Endothelial cell of umbilical vein (primary cell): ENCODE measurements around the gene FOXD2. TPM values are rescaled to one million over a fixed set of nuclear protein-coding genes. Genes with fewer than 3 reads are reported as not detected.

Experiments used
- BruUV-seq: library from RNA; stranded (reverse); fragments of 400-500 nt; replicated peaks from 2 replicates; lab custom pipeline; 2021; lab: Mats Ljungman, UMichigan
- CTCF ChIA-PET: fragments of 300-600, 350-600 bp; sonication (Branson Sonifier 250); formaldehyde crosslinking; loops from one replicate; lab custom pipeline; 2021; ENCODE audit warnings: antibody characterized with exemption, inconsistent platforms; lab: Charles Lee
- POLR2A ChIA-PET: fragments of 300-600, 350-600 bp; sonication (Branson Sonifier 250); formaldehyde crosslinking; loops from one replicate; lab custom pipeline; 2021; ENCODE audit warnings: antibody characterized with exemption, inconsistent platforms; lab: Charles Lee
- DNase-seq: peaks from one replicate; pipeline ENCODE4 v3.0.0-alpha.2; 2011; ENCODE audit warnings: low read depth, low spot score
- FAIRE-seq: peaks from 2 replicates; lab custom pipeline; 2011; peaks lifted over from hg19 to GRCh38; lab: Jason Lieb, UNC
- H2AFZ ChIP-seq: 2 replicates; pipeline ENCODE4 v1.6.0; 2012; ENCODE audit warnings: low read depth, low read length, control low read depth, inconsistent platforms
- H3K27ac ChIP-seq: 2 replicates; pipeline ENCODE4 v1.5.1; 2011; ENCODE audit warnings: low read depth, mild to moderate bottlenecking, control low read depth, low read length, moderate library complexity; ENCODE audit not compliant: insufficient read depth
- H3K27me3 ChIP-seq, 2 experiments: 2 replicates each; pipeline versions ENCODE4 v1.6.0 to v1.6.1; 2011; ENCODE audit warnings: low read length in 2 of 2, mixed read lengths in 1 of 2; ENCODE audit not compliant: control insufficient read depth in 2 of 2, insufficient read depth in 2 of 2
- H3K36me3 ChIP-seq, 2 experiments: 2 replicates in 1 of 2; 3 replicates in 1 of 2; pipeline ENCODE4 v1.5.1; 2011; ENCODE audit warnings: low read length in 2 of 2, mild to moderate bottlenecking in 1 of 2, moderate library complexity in 1 of 2; ENCODE audit not compliant: control insufficient read depth in 2 of 2, insufficient read depth in 2 of 2; ENCODE audit errors: extremely low read depth in 1 of 2
- H3K4me1 ChIP-seq: 3 replicates; pipeline ENCODE4 v1.5.1; 2011; ENCODE audit warnings: mild to moderate bottlenecking, low read length; ENCODE audit not compliant: control insufficient read depth, insufficient read depth; ENCODE audit errors: extremely low read depth
- H3K4me2 ChIP-seq: 2 replicates; pipeline ENCODE4 v1.6.1; 2011; ENCODE audit warnings: low read length, control low read depth, mixed read lengths; ENCODE audit not compliant: insufficient read depth
- H3K4me3 ChIP-seq, 3 experiments: fragments of 200-600 bp in 1 of 3; sonication (generic), shearing (Covaris generic) in 1 of 3; replicated peaks in 1 of 3; 2 replicates each; pipeline ENCODE4 v1.5.1; 2011 to 2016; ENCODE audit warnings: control low read depth in 3 of 3, low read length in 3 of 3, mild to moderate bottlenecking in 2 of 3, inconsistent platforms in 1 of 3, low read depth in 1 of 3, moderate library complexity in 1 of 3; ENCODE audit not compliant: insufficient read depth in 1 of 3
- H3K79me2 ChIP-seq: 2 replicates; pipeline ENCODE4 v1.6.0; 2012; ENCODE audit warnings: low read length, inconsistent platforms; ENCODE audit not compliant: control insufficient read depth, insufficient read depth
- H3K9ac ChIP-seq: replicated peaks from 2 replicates; pipeline ENCODE3; 2011; ENCODE audit warnings: low read length, control low read depth; ENCODE audit not compliant: insufficient read depth; ENCODE audit errors: extremely low read depth
- H3K9me1 ChIP-seq: replicated peaks from 3 replicates; pipeline ENCODE4 v1.6.0; 2011; ENCODE audit warnings: mild to moderate bottlenecking, low read length; ENCODE audit not compliant: control insufficient read depth, insufficient read depth; ENCODE audit errors: extremely low read depth
- H3K9me3 ChIP-seq: replicated peaks from 2 replicates; pipeline ENCODE4 v1.5.1; 2012; ENCODE audit warnings: low read length, inconsistent platforms; ENCODE audit not compliant: control insufficient read depth, insufficient read depth
- H4K20me1 ChIP-seq: replicated peaks from 2 replicates; pipeline ENCODE3; 2011; ENCODE audit warnings: mild to moderate bottlenecking, low read length; ENCODE audit not compliant: control insufficient read depth, insufficient read depth; ENCODE audit errors: extremely low read depth
- MAX ChIP-seq: IDR thresholded peaks from 2 replicates; pipeline ENCODE4 v1.6.1; 2011; ENCODE audit not compliant: insufficient read depth, insufficient read length
- MYC ChIP-seq: IDR thresholded peaks from one replicate; pipeline ENCODE4 v1.6.1; 2011; ENCODE audit warnings: mild to moderate bottlenecking, low read depth, low read length
- POLR2A ChIP-seq: IDR thresholded peaks from 2 replicates; pipeline ENCODE4 v1.6.1; 2012; ENCODE audit warnings: low read depth, mild to moderate bottlenecking, control low read depth, low read length
- dilution Hi-C: fragments of 300-500 bp; cut with MboI; formaldehyde crosslinking; loops from one replicate; pipeline ENCODE4 v1.15.0; 2019; ENCODE audit warnings: low sequenced_read_pairs; ENCODE audit not compliant: extremely low pct_ligation_motif_present
- intact Hi-C: fragments of 100-400 bp; cut with micrococcal nuclease; formaldehyde crosslinking; loops from one replicate; pipeline ENCODE4 v1.10.0; 2022
- polyA plus RNA-seq, 4 experiments: library from polyadenylated mRNA; depleted of rRNA in 3 of 4; stranded (reverse) in 3 of 4; unstranded in 1 of 4; fragments of >200 nt; gene quantifications; 2 replicates each; pipeline versions ENCODE4 v1.2.1 to v1.2.3, GENCODE V29; 2011 to 2012; ENCODE audit warnings: missing spikeins in 1 of 4
- total RNA-seq: library from RNA; stranded (reverse); gene quantifications from 2 replicates; pipeline ENCODE4 v1.2.3, GENCODE V29; 2021
- TF ChIP-seq, protein P1 (sequence below), 2 donors: IDR thresholded peaks; 1 replicate in 1 of 2; 2 replicates in 1 of 2; pipeline ENCODE4 v1.5.1; 2011; ENCODE audit warnings: low read length in 2 of 2, mild to moderate bottlenecking in 2 of 2, moderate library complexity in 2 of 2, control low read depth in 1 of 2, inconsistent platforms in 1 of 2, low read depth in 1 of 2; ENCODE audit not compliant: insufficient read depth in 1 of 2; ENCODE audit errors: extremely low read depth in 1 of 2

Gene FOXD2
- total and polyA plus RNA-seq, 2 donors (not counting 3 experiments of a cell fraction or from before 2014, with no cell fraction given), result 0.01 to 0.09 TPM

GRCh38 chr1:47487332-47487731 is 49.5 kb downstream of the FOXD2 start:
- dilution Hi-C loops, result no loop called here
- POLR2A ChIA-PET, result no interaction called here

More at GRCh38 chr1:47487332-47487731, 49.5 kb downstream of the FOXD2 start:
- no peaks in the 10 kb centered on the region for H3K27me3 ChIP-seq
- DNase-seq (no peak), FAIRE-seq (no peak)
- H3K4me3 ChIP-seq, result no peak overlapping the region
- H3K36me3 ChIP-seq, result no peaks in the 10 kb centered on the region
- H3K9me1 ChIP-seq, result no peaks in the 10 kb centered on the region
- H2AFZ ChIP-seq, result no peak overlapping the region
- CTCF ChIA-PET, result interaction anchor here (1.0 to 2.6 kb wide), 2 partner anchors 38 to 239 kb away, joined by 4 to 9 read pairs; no protein-coding TSS in a partner anchor
- no TSS peak for BruUV-seq
- TF ChIP-seq, protein P1, sequence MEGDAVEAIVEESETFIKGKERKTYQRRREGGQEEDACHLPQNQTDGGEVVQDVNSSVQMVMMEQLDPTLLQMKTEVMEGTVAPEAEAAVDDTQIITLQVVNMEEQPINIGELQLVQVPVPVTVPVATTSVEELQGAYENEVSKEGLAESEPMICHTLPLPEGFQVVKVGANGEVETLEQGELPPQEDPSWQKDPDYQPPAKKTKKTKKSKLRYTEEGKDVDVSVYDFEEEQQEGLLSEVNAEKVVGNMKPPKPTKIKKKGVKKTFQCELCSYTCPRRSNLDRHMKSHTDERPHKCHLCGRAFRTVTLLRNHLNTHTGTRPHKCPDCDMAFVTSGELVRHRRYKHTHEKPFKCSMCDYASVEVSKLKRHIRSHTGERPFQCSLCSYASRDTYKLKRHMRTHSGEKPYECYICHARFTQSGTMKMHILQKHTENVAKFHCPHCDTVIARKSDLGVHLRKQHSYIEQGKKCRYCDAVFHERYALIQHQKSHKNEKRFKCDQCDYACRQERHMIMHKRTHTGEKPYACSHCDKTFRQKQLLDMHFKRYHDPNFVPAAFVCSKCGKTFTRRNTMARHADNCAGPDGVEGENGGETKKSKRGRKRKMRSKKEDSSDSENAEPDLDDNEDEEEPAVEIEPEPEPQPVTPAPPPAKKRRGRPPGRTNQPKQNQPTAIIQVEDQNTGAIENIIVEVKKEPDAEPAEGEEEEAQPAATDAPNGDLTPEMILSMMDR (IDR thresholded peaks at IDR 0.05; ENCODE audit: extremely low read depth in 1 of 2, insufficient read depth in 1 of 2, low read depth in 1 of 2, low read length in 2 of 2), result no peak
- TF ChIP-seq MAX (no peak), POLR2A (no peak), MYC (no peak)
- no peak overlapping the region for H3K4me2 ChIP-seq
- intact Hi-C loops, result no loop called here
- no peaks in the 10 kb centered on the region for H3K4me1 ChIP-seq
- H3K9ac ChIP-seq, result no peak overlapping the region
- no peaks in the 10 kb centered on the region for H3K79me2 ChIP-seq
- no peak overlapping the region for H3K27ac ChIP-seq
- H3K9me3 ChIP-seq, result no peaks in the 10 kb centered on the region
- H4K20me1 ChIP-seq, result no peaks in the 10 kb centered on the region
